Left renal pelvis (tissue), 4 donors: Measurements from ENCODE around the gene TMOD3. TPM values are rescaled to one million over a fixed set of nuclear protein-coding genes. Genes with fewer than 3 reads are reported as not detected.

ENCODE experiments used
- polyA plus RNA-seq, 4 donors: library from polyadenylated mRNA; unstranded; fragments of 120-200 nt; gene quantifications; one replicate each; pipeline ENCODE4 v1.2.1, GENCODE V29; 2013; ENCODE audit not compliant: insufficient read length in 4 of 4

TMOD3 gene
- polyA plus RNA-seq, 4 donors = 38.2 to 60.0 (median 50.6) TPM

Other genes with a start within 250 kb of the TMOD3 start
- 10 to 100 TPM; 47.3 to 95.7 (median 55.9) TPM for gene DMXL2, start 206.9 kb upstream of the TMOD3 start, polyA plus RNA-seq
- gene SCG3, start 148.2 kb upstream of the TMOD3 start, polyA plus RNA-seq = under 1 TPM; 0.09 to 0.57 (median 0.43) TPM
- 1 to 10 TPM; 4.5 to 7.5 (median 5.9) TPM for gene LYSMD2, start 92.0 kb upstream of the TMOD3 start, polyA plus RNA-seq
- 10 to 100 TPM in 1 of 4 donors, 1 to 10 TPM in 3; 4.5 to 12.1 (median 5.5) TPM for gene TMOD2, start 78.1 kb upstream of the TMOD3 start, polyA plus RNA-seq
- gene LEO1, start 142.1 kb downstream of the TMOD3 start, polyA plus RNA-seq = 10 to 100 TPM; 31.6 to 38.4 (median 34.5) TPM
- 10 to 100 TPM; 27.8 to 45.3 (median 37.1) TPM for gene MAPK6, start 189.6 kb downstream of the TMOD3 start, polyA plus RNA-seq